GM23338 (cell line): ENCODE data around the gene TBCEL. TPM values are rescaled to one million over a fixed set of nuclear protein-coding genes. Genes with fewer than 3 reads are reported as not detected.

Experiments
- ATAC-seq: fragments of 200-7000 bp; cut with Tn5 transposase; 3 replicates; pipeline ENCODE4 v1.9.1; 2020
- DNase-seq: peaks from one replicate; pipeline ENCODE4 v3.0.0-alpha.2; 2015; ENCODE audit warnings: low spot score
- H2AFZ ChIP-seq: fragments of 200-600 bp; sonication (generic); 2 replicates; pipeline ENCODE4 v1.8.0; 2016; ENCODE audit warnings: antibody characterized with exemption, mild to moderate bottlenecking, moderate library complexity
- H3F3A ChIP-seq: fragments of 200-600 bp; sonication (generic); replicated peaks from 2 replicates; pipeline ENCODE4 v1.8.0; 2017; ENCODE audit warnings: antibody characterized with exemption, mixed run types, low read depth
- H3K27ac ChIP-seq: fragments of 200-600 bp; sonication (generic); 2 replicates; pipeline ENCODE4 v1.6.1; 2016; ENCODE audit warnings: low read depth
- H3K27me3 ChIP-seq: fragments of 200-600 bp; sonication (generic); 2 replicates; pipeline ENCODE4 v1.8.0; 2016; ENCODE audit warnings: mild to moderate bottlenecking, mixed run types, moderate library complexity; ENCODE audit not compliant: insufficient read depth
- H3K36me3 ChIP-seq: fragments of 200-600 bp; sonication (generic); 2 replicates; pipeline ENCODE4 v1.8.0; 2016; ENCODE audit warnings: mild to moderate bottlenecking; ENCODE audit not compliant: insufficient read depth
- H3K4me1 ChIP-seq: fragments of 200-600 bp; sonication (generic); 2 replicates; pipeline ENCODE4 v1.8.0; 2016; ENCODE audit warnings: mild to moderate bottlenecking, moderate library complexity; ENCODE audit not compliant: insufficient read depth
- H3K4me2 ChIP-seq: fragments of 200-600 bp; sonication (generic); 2 replicates; pipeline ENCODE4 v1.7.1; 2017; ENCODE audit warnings: mixed run types
- H3K4me3 ChIP-seq: fragments of 200-600 bp; sonication (generic); 2 replicates; pipeline ENCODE4 v1.6.1; 2016; ENCODE audit warnings: mixed run types
- H3K79me2 ChIP-seq: fragments of 200-600 bp; sonication (generic); replicated peaks from 2 replicates; pipeline ENCODE4 v1.8.0; 2017; ENCODE audit warnings: mild to moderate bottlenecking; ENCODE audit not compliant: insufficient read depth
- H3K9me2 ChIP-seq: fragments of 200-600 bp; sonication (generic); 2 replicates; pipeline ENCODE4 v1.8.0; 2017; ENCODE audit not compliant: insufficient read depth
- H4K20me1 ChIP-seq: fragments of 200-600 bp; sonication (generic); replicated peaks from 2 replicates; pipeline ENCODE4 v1.8.0; 2017; ENCODE audit warnings: mild to moderate bottlenecking; ENCODE audit not compliant: insufficient read depth
- H3K27ac Mint-ChIP-seq: 2 replicates; pipeline ENCODE4 v1.8.0; 2020; ENCODE audit warnings: inconsistent platforms, mild to moderate bottlenecking, moderate library complexity, mixed read lengths
- H3K27me3 Mint-ChIP-seq: 3 replicates; pipeline ENCODE4 v1.8.0; 2022; ENCODE audit warnings: low read depth, mild to moderate bottlenecking, moderate library complexity, mixed read lengths, inconsistent platforms; ENCODE audit not compliant: insufficient read depth, poor library complexity
- H3K36me3 Mint-ChIP-seq: 3 replicates; pipeline ENCODE4 v1.8.0; 2021; ENCODE audit warnings: low read depth, mild to moderate bottlenecking, inconsistent platforms, moderate library complexity, mixed read lengths
- H3K4me1 Mint-ChIP-seq: 3 replicates; pipeline ENCODE4 v1.8.0; 2020; ENCODE audit warnings: mild to moderate bottlenecking, inconsistent platforms, mixed read lengths
- H3K4me3 Mint-ChIP-seq: 3 replicates; pipeline ENCODE4 v1.8.0; 2021; ENCODE audit warnings: moderate library complexity, mild to moderate bottlenecking, inconsistent platforms, mixed read lengths
- H3K9me3 Mint-ChIP-seq: 3 replicates; pipeline ENCODE4 v1.8.0; 2020; ENCODE audit warnings: moderate library complexity, mild to moderate bottlenecking, inconsistent platforms, mixed read lengths
- CREB1 ChIP-seq: fragments of 250-450 bp; sonication (Bioruptor Pico); IDR thresholded peaks from 2 replicates; pipeline ENCODE4 v1.5.0; 2020; ENCODE audit warnings: low read depth, mild to moderate bottlenecking, moderate library complexity
- CTCF ChIP-seq, 2 experiments: fragments of 200-600 bp in 1 of 2; sonication (generic) in 1 of 2; conservative IDR thresholded peaks; 2 replicates each; pipeline versions ENCODE4 v1.5.1 to v1.6.1; 2016 to 2017; ENCODE audit warnings: antibody characterized with exemption in 2 of 2, low read depth in 2 of 2, mild to moderate bottlenecking in 2 of 2, moderate library complexity in 1 of 2
- ETS1 ChIP-seq: IDR thresholded peaks from 2 replicates; pipeline ENCODE4 v1.6.1; 2016; ENCODE audit warnings: antibody characterized with exemption
- EZH2 ChIP-seq: fragments of 200-600 bp; sonication (generic); IDR thresholded peaks from one replicate; pipeline ENCODE4 v1.8.0; 2017; ENCODE audit warnings: antibody characterized with exemption, mild to moderate bottlenecking, low read depth; ENCODE audit not compliant: unreplicated experiment
- EZH2phosphoT487 ChIP-seq: fragments of 200-600 bp; sonication (generic); IDR thresholded peaks from one replicate; pipeline ENCODE4 v1.8.1; 2018; ENCODE audit warnings: antibody characterized with exemption; ENCODE audit not compliant: unreplicated experiment
- JUNB ChIP-seq: IDR thresholded peaks from one replicate; pipeline ENCODE4 v1.6.1; 2016; ENCODE audit warnings: antibody characterized with exemption; ENCODE audit not compliant: unreplicated experiment
- NANOG ChIP-seq: IDR thresholded peaks from 2 replicates; pipeline ENCODE4 v1.6.1; 2016; ENCODE audit warnings: antibody characterized with exemption, borderline replicate concordance
- POLR2AphosphoS5 ChIP-seq: IDR thresholded peaks from 2 replicates; pipeline ENCODE4 v1.6.1; 2016; ENCODE audit warnings: antibody characterized with exemption, low read depth
- REST ChIP-seq: IDR thresholded peaks from one replicate; pipeline ENCODE4 v1.6.1; 2018; ENCODE audit warnings: antibody characterized with exemption; ENCODE audit not compliant: unreplicated experiment
- STAT1 ChIP-seq: IDR thresholded peaks from one replicate; pipeline ENCODE4 v1.6.1; 2016; ENCODE audit warnings: antibody characterized with exemption; ENCODE audit not compliant: unreplicated experiment
- ZNF114 ChIP-seq: fragments of 250-450 bp; sonication (Bioruptor Pico); IDR thresholded peaks from 2 replicates; pipeline ENCODE4 v1.5.0; 2020; ENCODE audit warnings: mild to moderate bottlenecking, moderate library complexity
- ZNF331 ChIP-seq: fragments of 250-450 bp; sonication (Bioruptor Pico); IDR thresholded peaks from 2 replicates; pipeline ENCODE4 v1.5.0; 2020; ENCODE audit warnings: low read depth, mild to moderate bottlenecking, moderate library complexity
- ZNF462 ChIP-seq: fragments of 250-450 bp; sonication (Bioruptor Pico); IDR thresholded peaks from 2 replicates; pipeline ENCODE4 v1.5.0; 2020; ENCODE audit warnings: mild to moderate bottlenecking, moderate library complexity
- long read RNA-seq: library from polyadenylated mRNA; unstranded; transcript quantifications from one replicate; pipeline ENCODE4 v2.0.0, GENCODE V29; 2020; ENCODE audit not compliant: unreplicated experiment
- polyA plus RNA-seq: library from polyadenylated mRNA; unstranded; fragments of >200 nt; fragmentation: Nextera tagmentation; extraction: Ambion mirVana; gene quantifications from 2 replicates; pipeline ENCODE4 v1.2.1, GENCODE V29; 2016
- total RNA-seq: library from RNA; depleted of rRNA; stranded (reverse); fragments of >200 nt; shearing (Covaris generic); gene quantifications from 2 replicates; pipeline ENCODE4 v1.2.3, GENCODE V29; 2014; rRNA removed

TBCEL gene
- total RNA-seq (15.6 and 16.2 TPM in 2 replicates), polyA plus RNA-seq (4.3 and 5.4 TPM in 2 replicates)
- long read RNA-seq, result 0 reads

- Mint-ChIP-seq H3K27me3 (peaks cover 4% of the 10 kb centered on the region), H3K9me3 (no peaks in the 10 kb centered on the region), H3K4me3 (peak within 1 kb of the TSS; percentile 83), H3K36me3 (no peaks in the 10 kb centered on the region), H3K4me1 (peaks cover 14% of the 10 kb centered on the region), H3K27ac (peak within 1 kb of the TSS; percentile 83)
- Histone ChIP-seq H3K79me2 (peaks cover 43% of the 10 kb centered on the region), H3K36me3 (no peaks in the 10 kb centered on the region), H3K4me1 (peaks cover 5% of the 10 kb centered on the region), H3K27me3 (no peaks in the 10 kb centered on the region), H3K4me2 (peak within 1 kb of the TSS; percentile 98), H3K4me3 (peak within 1 kb of the TSS; percentile 87), H4K20me1 (peaks cover 10% of the 10 kb centered on the region; the same call in 1 of the 2 replicates), H3F3A (no peaks in the 10 kb centered on the region), H3K9me2 (no peaks in the 10 kb centered on the region), H2AFZ (peak within 1 kb of the TSS; percentile 97; the same call in 1 of the 2 replicates), H3K27ac (no peak within 1 kb of the TSS)
- ATAC-seq, result peak; percentile 95
- peak; percentile 97 for DNase-seq
- TF ChIP-seq REST (no peak), ETS1 (peak; percentile 52; the same call in 1 of the 2 replicates), ZNF331 (no peak), ZNF114 (CRISPR knock-in tag) (no peak), JUNB (no peak), NANOG (no peak), POLR2AphosphoS5 (peak; percentile 65), EZH2phosphoT487 (no peak), CTCF (conservative IDR thresholded peaks at IDR 0.05; ENCODE audit: low read depth in 2 of 2) (no peak), STAT1 (no peak), EZH2 (no peak), CREB1 (CRISPR knock-in tag) (peak; percentile 78), ZNF462 (no peak)
These were observed at the start of gene TBCEL for GRCh38 chr11:121023848-121024751. TSS of gene TBCEL (plus strand) at chr11:121024102. CDS start at chr11:121045691, 21,589 bp downstream.
